SH-SY5Y (cell line): ENCODE data around the gene SEMA3A.

ENCODE experiments used
- GATA2 ChIP-seq: IDR thresholded peaks from 2 replicates; pipeline ENCODE4 v1.6.1; 2011; ENCODE audit warnings: mild to moderate bottlenecking, low read depth, low read length
- GATA3 ChIP-seq: IDR thresholded peaks from 2 replicates; pipeline ENCODE4 v1.6.1; 2011; ENCODE audit warnings: low read depth, mild to moderate bottlenecking, low read length, moderate library complexity

Gene SEMA3A

DNA sequence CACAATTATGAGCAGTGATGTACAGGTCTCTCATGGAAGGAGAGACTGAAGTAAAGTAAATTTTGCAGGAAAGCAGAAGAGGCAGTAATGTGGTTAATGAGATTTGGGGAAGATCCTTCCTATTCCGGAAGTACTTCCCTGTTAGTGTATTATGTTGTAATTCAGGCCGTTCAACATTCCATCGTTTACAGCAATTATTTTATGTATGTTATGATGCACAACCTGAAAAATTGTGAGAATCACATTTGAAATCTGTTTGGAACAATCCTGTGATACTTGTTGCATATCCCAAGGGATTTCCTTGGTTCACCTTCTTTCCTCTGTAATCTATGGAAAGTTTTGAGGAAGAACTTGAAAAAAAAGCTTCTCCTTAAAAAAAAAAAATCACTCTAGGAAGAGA, 247.8 kb downstream of the SEMA3A start:
- TF ChIP-seq GATA3 (no peak), GATA2 (no peak)

DNA sequence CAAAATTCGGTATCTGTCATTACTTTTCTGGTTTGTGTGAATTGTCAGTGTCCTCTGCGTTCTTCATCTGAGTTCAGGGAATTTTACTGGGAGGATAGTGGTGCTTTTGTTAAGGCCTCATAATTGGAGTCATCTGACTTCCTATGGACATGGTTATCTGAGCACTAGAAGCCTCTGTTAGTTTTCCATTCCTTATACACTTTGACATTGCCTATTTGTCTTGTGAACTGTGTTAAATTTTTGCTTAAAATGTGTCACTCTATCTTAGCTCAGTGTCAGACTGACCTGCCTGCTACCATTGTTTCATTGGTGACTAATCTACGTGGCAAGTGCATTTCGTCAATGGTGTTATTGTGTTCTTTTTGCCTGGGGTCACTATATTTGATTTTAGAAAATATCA, 253.3 kb downstream of the SEMA3A start:
- TF ChIP-seq GATA2 (no peak), GATA3 (no peak)

DNA sequence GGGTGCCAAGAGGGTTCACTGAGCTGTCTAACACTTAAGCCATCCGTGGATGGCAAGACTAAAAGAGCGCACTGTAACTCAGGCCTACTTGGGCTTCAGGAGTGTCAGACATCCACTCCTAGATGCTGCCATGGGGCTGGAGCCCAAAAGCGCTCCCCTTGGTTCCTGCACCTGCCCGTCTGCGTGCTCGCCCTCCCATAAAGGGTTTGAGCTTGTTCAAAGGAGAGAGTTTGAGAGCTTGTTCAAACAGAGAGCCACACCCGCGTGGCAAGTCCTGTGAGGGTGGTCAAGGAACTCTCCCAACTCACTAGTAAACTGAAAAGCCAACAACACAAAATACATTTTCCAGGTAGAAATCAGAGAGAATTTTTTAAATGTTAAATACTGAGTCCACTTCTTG, 256.7 kb downstream of the SEMA3A start:
- TF ChIP-seq GATA3 (no peak), GATA2 (no peak)

DNA sequence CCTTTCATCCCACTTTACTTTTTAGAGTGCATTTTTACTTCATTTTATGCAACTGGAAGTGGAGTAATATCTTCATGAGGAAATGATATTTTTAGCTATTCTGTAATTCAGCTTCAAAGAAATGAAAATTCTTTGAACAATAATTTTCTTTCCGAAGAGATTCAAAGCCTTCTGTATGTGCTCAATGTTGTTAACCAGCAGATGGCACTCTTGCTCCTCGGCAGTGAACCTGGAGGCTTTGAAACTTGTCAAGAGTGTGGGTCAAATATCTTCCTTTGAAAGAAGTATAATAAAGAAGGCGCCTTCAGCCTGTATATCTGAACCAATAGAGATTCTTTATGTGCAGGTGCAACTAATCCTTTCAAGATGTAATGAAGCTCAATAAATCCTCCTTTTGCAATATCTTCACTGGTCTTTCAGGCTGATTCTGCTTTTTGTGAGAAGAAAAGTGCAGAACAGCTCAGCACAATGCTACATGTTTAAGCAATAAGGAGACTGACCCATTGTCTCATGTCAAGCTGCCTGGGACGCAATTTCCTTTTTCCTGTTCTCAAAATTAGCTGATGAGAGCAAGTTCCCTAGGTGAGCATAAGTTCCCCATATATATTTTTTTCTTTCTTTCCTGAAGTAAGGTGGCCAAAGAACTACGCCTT, 258.4 kb downstream of the SEMA3A start:
- TF ChIP-seq GATA2 = no peak
- no peak for TF ChIP-seq GATA3

DNA sequence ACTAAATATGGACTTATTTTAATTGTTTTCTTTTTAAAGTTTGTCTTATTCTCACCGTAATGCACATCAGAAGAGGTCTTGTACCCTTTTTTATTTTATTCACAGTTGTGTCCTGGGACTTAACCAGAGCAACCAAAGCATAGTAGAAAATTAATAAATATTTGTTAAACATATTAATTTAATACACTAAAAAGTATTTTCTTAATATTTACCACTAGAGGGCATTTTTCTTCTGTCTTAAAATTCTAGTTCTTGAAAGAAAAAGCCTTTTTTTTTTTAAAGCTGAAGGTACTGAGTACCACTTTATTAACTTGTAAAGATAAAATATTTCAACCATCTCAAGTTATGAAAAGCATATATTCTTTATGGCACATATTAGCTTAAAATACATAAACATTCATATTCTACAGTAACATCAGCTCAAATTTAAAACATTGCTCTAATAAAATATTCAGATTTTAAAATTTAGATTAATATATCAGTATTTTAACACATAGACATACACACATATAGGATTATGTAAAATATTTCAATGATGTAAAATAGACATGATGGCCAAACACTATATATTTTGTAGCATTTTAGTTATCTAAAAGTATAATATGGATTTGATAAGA, 260.4 kb downstream of the SEMA3A start:
- TF ChIP-seq GATA2 = no peak
- TF ChIP-seq GATA3 = no peak

DNA sequence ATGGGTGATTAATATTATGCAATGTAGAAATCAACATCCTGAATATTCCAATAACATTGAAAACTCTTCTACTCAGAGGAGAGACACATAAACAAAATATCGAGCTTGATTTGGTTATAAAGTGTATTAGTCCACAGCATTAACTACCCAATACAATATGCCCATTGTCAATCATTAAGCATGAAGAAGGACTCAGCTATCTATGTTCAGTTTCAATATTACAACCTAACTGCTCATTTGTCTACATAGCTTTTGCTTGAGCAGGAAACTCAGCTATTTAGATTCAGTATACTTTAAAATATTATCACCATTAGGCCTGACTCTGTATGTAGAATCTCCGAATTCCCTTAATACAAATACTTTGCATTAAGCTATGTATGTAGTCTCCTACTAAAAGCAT, 262.6 kb downstream of the SEMA3A start:
- no peak for TF ChIP-seq GATA3
- no peak for TF ChIP-seq GATA2

DNA sequence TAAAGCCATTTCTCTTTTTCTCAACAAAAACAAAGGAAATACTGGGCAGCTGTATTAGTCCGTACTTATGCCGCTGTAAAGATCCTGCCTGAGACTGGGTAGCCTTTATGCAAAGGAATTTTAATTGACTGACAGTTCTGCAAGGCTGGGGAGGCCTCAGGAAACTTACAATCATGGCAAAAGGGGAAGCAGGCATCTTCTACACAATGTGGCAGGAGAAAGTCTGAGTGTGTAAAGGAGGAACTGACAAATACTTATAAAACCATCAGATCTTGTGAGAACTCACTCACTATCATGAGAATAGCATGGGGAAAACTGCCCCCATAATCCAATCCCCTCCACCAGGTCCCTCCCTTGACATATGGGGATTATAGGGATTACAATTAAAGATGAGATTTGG, 264.3 kb downstream of the SEMA3A start:
- no peak for TF ChIP-seq GATA2
- no peak for TF ChIP-seq GATA3

DNA sequence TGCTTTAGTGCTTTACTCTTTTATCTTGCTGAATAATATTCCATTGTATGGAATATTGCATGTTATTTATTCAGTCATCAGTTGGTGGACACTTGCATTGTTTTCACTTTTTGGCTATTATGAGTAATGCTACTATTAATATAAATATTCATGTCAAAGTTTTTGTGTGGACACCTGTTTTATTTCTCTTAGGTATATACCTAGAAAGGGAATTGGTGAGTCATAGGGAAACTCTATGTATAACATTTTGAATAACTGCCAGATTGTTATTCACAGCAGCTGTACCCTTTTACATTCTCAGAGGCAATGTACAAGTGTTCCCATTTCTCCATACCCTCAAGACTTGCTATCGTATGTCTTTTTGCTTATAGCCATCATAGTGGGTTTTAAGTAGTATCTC, 268.7 kb downstream of the SEMA3A start:
- no peak for TF ChIP-seq GATA3
- no peak for TF ChIP-seq GATA2

DNA sequence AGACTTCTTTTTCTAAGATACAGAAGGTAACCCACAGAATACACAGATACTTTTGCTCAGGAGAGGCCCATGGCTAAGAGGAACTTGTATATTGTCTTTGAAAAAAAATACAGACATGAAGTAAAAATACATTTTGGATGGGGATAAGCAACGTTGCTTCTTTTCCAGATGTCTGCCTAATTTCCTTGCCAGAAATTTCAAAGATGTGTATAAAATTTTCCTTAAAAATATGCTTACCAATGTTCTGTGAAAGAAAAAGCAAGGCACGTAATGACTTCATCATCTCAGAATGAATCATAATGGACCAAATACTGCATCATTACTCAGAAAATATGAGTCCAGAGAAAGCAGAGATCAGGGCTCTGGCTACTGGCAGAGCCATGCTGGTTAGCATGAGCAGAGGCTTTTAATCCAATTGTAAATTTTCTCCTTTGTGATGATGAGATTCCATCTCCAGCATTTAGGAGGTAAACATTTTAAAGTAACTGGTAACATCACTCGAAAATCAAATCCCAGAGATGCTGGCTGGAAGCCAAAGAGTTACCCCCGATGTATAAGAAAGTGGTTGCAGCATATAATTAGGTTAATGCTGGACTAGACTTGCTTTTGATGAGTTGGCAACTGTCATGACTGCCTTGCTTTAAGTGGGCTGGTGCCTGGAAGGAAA, 272.5 kb downstream of the SEMA3A start:
- peak; percentile 83 for TF ChIP-seq GATA2
- TF ChIP-seq GATA3 = peak; percentile 66

DNA sequence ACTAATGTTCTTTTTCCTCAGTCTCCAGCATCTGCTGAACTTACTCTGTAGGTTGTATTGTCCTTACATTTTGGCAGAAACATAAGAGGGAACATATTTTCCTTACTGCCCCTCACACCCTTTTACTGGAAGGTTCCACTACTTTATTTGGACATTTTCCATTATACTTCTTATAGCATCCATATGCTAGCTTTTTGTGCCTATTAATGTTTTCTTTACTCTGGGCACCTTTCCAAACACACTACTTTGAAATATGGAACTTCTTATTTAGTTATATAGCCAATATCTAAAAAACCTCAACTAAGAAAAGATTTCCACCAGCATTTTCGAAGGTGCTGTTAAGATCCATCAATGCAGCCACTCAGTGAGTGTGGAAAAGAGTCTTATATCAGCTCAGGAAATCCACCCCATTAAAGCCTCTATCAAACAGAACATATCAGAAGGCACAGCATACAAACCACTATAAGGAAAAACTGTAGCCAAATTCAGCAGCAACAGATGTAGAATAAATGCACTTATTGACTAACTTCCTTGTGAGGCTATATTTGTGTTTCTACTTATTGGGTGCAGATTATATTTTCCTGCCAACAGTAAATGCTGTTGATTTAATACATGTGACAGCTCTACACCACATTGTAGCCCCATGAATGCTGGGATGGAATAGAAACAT, 273.2 kb downstream of the SEMA3A start:
- no peak for TF ChIP-seq GATA2

DNA sequence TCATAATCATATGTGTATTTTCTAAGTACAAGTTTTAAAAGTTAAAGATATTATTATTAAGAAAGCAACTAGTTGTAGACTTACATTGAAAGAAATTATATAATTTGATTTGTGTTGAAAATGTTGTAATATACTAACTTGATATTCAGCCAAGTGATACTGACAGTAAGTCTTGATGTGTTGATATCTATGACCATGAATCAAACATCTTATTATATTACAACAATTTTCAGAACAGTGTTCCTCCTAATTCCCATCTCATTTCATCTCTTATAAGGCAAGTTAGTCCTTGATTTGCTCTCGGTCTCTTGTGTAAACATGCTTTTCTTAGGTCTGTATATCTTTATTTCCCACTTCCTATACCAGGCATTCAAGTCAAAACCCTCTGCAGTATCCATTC, 276.4 kb downstream of the SEMA3A start:
- TF ChIP-seq GATA2 (no peak), GATA3 (no peak)

DNA sequence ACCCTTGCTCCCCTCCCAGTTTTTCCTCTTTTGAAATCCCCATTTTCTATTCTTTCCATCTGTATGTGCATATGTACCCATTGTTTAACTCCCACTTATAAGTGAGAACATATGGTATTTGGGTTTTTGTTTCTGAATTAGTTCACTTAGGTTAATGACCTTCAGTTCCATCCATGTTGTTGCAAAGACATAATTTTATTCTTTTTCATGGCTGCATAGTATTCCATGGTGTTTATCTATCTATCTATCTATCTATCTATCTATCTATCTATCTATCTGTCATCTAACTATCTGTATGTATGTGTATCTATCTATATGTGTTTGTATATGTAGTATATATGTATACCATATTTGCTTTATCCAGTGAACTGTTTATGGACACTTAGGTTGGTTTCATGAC, 281.4 kb downstream of the SEMA3A start:
- TF ChIP-seq GATA2 (no peak), GATA3 (no peak)

DNA sequence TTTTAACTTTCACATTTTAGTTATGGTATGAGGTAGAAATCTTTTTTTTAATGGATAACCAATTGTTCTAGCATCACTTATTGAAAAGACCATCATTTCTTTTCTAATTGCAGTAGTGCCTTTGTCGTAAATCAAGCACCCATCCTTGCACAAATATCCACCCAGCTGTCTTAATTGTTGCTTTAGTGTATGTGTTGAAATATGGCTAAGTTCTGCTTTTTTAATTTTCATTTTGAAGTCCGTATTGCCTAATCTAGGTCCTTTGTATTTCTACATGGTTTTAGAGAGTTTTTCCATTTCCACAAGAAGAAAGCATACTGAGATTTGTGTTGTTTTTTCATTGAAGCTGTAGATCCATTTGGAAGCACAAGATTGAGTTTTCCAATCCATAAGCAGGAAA, 286.1 kb downstream of the SEMA3A start:
- no peak for TF ChIP-seq GATA2
